Spleen (tissue), 7 donors: ENCODE data around the gene FBXL16.

Source experiments
- POLR2A ChIP-seq, 3 donors: fragments of 450-650 bp; IDR thresholded peaks; one replicate each; pipeline ENCODE4 v1.5.1; 2017; ENCODE audit warnings: antibody characterized with exemption in 3 of 3, mild to moderate bottlenecking in 1 of 3
- POLR2AphosphoS5 ChIP-seq, 3 donors: sonication (generic); formaldehyde crosslinking; IDR thresholded peaks; one replicate each; pipeline ENCODE4 v1.5.1; 2017; ENCODE audit warnings: antibody characterized with exemption in 3 of 3
- TF ChIP-seq, protein P1 (sequence below), 11 experiments: fragments of 200-600 bp in 7 of 11; fragments of 450-650 bp in 4 of 11; sonication (generic) in 4 of 11; IDR thresholded peaks in 8 of 11; conservative IDR thresholded peaks in 3 of 11; 1 replicate in 7 of 11; 2 replicates in 4 of 11; pipeline versions ENCODE4 v1.4.0 to v1.8.0; 2016 to 2021; ENCODE audit warnings: antibody characterized with exemption in 11 of 11, inconsistent platforms in 4 of 11, mild to moderate bottlenecking in 1 of 11
- donor health status: DM: no; HTN: no; CAD: no; lungs with moderate emphysema.
- donor health status: DM: no; HTN: no; CAD: no.
- donor health status: DM: no; HTN: no; CAD: no.

DNA sequence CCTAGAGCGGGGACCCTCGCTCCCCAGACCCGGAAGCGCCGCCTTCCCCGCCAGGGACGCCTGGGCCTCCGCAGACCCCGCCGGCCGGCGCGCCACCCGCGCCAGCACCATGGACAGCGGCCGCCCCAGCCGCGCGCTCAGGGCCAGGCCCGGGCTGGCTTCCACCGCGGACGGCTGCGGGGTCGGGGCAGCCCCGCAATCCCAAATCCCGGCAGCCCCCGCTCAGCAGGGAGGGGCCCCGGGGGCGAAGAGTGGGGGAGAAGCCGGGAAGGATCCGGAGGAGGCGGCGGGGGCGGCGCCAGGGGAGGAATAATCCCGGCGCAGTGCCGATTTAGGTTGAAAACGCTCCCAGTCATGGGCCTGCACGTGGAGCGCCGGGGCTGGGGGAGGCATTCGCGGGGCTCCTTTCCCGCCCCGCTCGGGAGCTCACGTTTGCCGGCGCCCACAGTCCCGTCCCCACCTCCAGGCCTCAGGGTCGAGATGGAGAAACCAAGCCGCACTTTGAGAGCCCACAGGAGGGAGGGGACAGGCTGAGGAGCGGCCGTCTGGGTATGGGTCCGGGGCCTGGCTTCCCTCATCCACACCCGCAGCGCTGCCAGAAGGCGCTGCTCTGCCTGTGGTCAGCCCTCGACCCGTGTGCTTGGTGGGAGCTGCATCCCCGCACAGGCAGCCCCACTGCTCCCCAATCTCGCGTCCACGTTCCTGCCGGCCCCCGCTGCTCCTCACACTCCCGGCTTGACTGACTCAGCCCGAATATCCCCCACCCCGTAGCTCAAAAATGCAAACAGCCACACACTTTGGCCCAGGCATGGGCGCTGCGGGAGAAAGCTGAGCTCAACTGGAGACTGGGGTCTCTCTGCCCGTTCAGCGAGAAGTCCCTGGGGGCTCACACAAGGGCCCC lies 4.7 kb downstream of the FBXL16 start:
- TF ChIP-seq, protein P1, sequence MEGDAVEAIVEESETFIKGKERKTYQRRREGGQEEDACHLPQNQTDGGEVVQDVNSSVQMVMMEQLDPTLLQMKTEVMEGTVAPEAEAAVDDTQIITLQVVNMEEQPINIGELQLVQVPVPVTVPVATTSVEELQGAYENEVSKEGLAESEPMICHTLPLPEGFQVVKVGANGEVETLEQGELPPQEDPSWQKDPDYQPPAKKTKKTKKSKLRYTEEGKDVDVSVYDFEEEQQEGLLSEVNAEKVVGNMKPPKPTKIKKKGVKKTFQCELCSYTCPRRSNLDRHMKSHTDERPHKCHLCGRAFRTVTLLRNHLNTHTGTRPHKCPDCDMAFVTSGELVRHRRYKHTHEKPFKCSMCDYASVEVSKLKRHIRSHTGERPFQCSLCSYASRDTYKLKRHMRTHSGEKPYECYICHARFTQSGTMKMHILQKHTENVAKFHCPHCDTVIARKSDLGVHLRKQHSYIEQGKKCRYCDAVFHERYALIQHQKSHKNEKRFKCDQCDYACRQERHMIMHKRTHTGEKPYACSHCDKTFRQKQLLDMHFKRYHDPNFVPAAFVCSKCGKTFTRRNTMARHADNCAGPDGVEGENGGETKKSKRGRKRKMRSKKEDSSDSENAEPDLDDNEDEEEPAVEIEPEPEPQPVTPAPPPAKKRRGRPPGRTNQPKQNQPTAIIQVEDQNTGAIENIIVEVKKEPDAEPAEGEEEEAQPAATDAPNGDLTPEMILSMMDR (IDR thresholded peaks at IDR 0.05 in 8 of 11, conservative IDR thresholded peaks at IDR 0.05 in 3 of 11): no peak
- TF ChIP-seq POLR2AphosphoS5 (IDR thresholded peaks at IDR 0.05): no peak
- TF ChIP-seq POLR2A (IDR thresholded peaks at IDR 0.05): no peak
